T-helper 1 cell treated with Interleukin-12 subunit alpha and Interleukin-12 subunit beta and Interleukin-4 antibody, amounts not matched to agents 30 ng/mL and 1 ng/mL, for 36 hours (primary cell): ENCODE data around the gene RNF26. TPM values are rescaled to one million over a fixed set of nuclear protein-coding genes. Genes with fewer than 3 reads are reported as not detected.

Source experiments
- intact Hi-C: fragments of 100-400 bp; cut with micrococcal nuclease; formaldehyde crosslinking; loops from one replicate; pipeline ENCODE4 v1.15.1; 2024
- total RNA-seq: library from RNA; stranded (reverse); gene quantifications from 2 replicates; pipeline ENCODE4 v1.2.3, GENCODE V29; 2022

Gene RNF26
- 27.2 and 29.9 TPM in 2 replicates for total RNA-seq

GRCh38 chr11:119334174-119334930 lies at the start of gene RNF26:
RNF26 (plus strand) TSS chr11:119334527; CDS start chr11:119335123, 596 bp downstream.
- intact Hi-C loops = loop anchor here (1.0 to 5.0 kb wide), 10 partner anchors 11 to 337 kb away; partner anchors contain the start of genes C2CD2L, CENATAC, HINFP and HYOU1

DNA sequence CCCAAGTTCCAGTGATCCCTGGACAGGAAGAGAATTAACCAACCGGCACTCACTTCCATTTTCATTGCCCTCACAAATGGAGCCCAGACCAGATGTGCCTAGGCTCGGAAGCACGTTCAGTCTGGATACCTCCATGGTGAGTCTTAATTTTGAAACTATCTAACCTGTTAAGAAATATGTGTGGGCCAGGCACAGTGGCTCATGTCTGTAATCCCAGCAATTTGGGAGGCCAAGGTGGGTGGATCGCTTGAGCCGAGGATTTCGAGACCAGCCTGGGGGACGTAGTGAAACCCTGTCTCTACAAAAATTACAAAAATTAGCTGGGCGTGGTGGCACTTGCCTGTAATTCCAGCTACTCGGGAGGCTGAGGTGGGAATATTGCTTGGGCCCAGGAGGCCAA lies 48.9 kb upstream of the RNF26 start:
- intact Hi-C loops = loop anchor here (2.0 kb wide), 1 partner anchor 89 kb away; no protein-coding TSS in a partner anchor

DNA sequence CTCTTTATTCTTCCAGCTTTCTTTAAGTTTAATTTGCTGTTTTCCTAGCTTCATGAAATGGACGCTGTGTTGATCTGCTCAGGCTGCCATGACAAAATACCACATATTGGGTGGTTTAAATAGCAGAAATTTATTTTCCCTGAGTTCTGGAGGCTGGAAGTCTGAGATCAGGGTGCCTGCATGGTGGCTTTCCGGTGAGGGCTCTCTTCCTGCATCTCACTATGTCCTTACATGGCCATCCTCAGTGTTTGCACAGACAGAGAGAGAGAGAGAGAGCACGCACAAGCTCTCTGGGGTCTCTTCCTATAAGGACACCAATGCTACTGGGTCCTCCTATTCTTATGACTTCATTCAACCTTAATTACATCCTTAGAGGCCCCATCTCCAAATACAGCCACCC lies 46.1 kb upstream of the RNF26 start:
- intact Hi-C loops = no loop called here

DNA sequence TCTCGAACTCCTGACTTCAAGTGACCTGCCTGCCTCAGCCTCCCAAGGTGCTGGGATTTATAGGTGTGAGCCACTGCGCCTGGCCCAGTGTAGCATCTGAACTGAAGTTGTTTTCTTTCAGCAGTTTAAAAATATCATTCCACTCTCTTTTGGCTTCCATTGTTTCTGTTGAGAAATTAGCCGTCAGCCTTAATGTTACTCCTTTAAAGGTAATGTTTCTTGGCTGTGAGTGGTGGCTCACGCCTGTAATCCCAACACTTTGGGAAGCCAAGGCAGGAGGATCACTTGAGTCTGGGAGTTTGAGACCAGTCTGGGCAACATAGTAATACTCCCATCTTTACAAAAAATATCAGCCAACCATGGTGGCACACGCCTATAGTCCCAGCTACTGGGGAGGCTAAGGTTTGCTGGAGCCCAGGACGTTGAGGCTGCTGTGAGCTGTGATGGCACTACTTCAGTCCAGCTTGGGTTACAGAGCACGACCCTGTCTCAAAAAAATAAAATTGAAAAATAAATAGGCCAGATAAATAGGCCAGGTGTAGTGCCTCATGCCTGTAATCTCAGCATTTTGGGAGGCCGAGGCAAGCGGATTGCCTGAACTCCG lies 43.3 kb upstream of the RNF26 start:
- intact Hi-C loops = no loop called here

GRCh38 chr11:119293461-119293860 lies 40.9 kb upstream of the RNF26 start:
- intact Hi-C loops = no loop called here

DNA sequence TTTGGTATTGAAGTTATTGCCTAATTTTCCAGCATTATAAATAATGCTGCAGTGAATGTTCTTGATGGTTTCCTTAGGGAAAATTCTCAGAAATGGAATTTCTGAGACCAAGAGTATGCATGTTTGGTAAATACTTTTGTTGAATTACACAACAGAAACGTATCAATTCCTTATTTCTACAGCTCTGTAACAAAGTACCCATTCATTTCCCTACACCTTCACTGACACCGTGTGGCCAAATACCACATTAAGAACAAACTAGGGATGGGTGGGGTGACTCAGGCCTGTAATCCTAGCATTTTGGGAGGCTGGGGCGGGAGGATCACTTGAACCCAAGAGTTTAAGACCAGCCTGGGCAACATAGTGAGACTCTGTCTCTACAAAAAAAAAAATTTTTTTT lies 39.1 kb upstream of the RNF26 start:
- intact Hi-C loops = no loop called here

- intact Hi-C loops = no loop called here
Measured at GRCh38 chr11:119297938-119298337, 36.4 kb upstream of the RNF26 start.

- intact Hi-C loops = no loop called here
Measured at GRCh38 chr11:119298726-119299125, 35.6 kb upstream of the RNF26 start.

DNA sequence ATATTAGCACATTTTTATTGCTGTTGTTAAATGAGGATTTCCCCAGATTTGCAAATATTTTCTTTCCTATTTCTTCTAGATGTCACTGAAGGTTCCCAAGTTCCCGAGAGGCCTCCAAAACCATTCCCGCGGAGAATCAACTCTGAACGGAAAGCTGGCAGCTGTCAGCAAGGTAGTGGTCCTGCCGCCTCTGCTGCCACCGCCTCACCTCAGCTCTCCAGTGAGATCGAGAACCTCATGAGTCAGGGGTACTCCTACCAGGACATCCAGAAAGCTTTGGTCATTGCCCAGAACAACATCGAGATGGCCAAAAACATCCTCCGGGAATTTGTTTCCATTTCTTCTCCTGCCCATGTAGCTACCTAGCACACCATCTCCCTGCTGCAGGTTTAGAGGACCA lies 34.9 kb upstream of the RNF26 start:
- intact Hi-C loops = no loop called here

DNA sequence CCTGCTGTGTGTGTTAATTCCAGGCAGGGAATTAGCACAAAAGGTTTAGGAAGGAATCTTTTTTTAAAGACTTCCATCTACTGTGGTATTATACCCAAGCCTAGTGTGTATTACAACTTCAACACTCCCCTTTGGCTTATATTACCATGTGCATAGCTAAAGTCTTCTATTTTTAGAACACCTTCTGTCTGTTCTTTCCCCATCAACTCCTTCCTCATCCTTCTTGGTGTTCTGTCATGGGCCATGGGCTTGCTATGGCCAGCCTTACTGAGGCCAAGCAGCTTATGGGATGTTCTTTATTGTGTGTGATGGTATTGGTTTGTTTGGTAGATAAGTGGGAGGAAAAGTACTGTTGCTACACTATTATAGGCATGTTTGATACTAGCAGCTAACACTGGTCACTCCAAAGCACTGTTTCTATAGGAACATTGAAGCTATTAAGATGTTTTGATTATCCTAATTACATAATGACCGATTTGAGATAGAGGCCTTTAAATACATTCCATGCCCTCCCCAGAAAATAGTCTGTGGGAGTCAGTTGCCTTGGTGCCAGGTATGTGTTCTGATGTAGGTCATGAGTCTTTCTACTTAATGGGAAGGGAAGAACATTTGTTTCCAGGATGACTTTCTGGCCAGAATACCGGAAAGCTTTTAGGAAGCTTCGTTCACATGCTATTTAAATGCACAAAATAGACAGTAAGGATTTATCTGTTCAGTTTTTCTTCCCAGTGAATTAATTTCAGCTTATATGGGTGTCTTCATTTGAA lies 33.9 kb upstream of the RNF26 start:
- intact Hi-C loops = no loop called here

- intact Hi-C loops = no loop called here
Measured at GRCh38 chr11:119303227-119303718, 31.1 kb upstream of the RNF26 start.

DNA sequence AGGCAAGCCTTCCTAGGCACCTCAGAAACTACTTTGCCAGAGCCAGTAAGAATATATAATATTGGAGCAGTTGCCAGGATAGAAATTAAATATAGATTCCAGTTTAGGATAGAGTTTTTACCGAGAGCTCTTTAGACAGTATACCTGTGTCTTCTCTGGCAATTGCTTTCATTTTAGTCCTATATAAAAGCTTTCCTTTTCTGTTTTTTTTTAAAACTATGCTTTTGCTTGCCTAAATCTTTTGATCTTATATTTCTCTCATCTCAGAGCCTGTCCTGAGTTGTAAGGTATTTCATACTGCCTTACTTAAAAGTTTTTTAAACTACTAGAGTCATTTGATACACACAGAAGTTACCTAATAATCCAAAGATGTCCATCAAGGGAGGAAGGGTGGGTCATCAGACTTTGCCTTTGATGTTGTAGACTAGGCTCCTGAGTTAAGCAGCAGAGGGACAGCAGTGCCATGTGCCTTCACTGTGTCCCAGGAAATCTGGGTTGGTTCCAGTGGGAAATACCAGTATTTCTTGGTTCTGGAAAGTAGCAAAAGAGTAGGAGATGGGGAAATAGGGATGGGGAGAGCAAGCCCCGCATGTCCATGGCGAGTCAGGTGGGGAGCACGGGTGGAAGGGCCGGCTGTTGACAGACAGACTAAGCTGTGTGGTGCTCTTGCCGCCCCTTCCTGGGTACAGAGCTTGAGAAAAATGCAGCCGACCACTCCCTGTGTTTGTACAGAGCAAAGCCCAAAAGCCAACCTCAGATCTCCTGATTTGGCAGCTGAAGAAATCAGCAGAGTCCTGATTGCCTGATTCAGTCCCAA lies 28.6 kb upstream of the RNF26 start:
- intact Hi-C loops = loop anchor here (2.0 kb wide), 1 partner anchor 17 kb away; no protein-coding TSS in a partner anchor

GRCh38 chr11:119306373-119306890 lies 27.9 kb upstream of the RNF26 start:
- intact Hi-C loops = loop anchor here (2.0 kb wide), 1 partner anchor 16 kb away; no protein-coding TSS in a partner anchor

DNA sequence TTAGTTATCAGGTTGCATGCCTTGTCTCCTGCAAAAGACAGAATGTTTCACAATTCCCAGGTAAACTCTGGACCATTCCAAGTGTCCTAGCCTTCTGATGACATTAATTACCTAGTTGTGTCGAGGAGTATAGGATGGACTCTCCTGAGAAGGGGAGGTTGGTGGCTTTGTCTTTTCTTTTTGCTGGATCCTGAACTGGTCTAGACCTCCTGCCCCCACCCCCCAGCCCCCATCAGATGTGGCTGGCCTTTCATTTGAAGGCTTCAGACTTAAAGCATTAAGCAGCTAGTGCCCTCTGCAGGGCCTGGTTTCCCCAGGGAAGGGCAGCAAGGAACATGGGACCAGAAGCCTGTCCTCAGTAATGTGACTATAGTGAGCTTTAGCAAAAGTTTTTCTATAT lies 27.1 kb upstream of the RNF26 start:
- intact Hi-C loops = loop anchor here (2.0 kb wide), 1 partner anchor 16 kb away; no protein-coding TSS in a partner anchor

- intact Hi-C loops = loop anchor here (2.0 kb wide), 1 partner anchor 15 kb away; no protein-coding TSS in a partner anchor
Measured at GRCh38 chr11:119307974-119308373, 26.4 kb upstream of the RNF26 start.

DNA sequence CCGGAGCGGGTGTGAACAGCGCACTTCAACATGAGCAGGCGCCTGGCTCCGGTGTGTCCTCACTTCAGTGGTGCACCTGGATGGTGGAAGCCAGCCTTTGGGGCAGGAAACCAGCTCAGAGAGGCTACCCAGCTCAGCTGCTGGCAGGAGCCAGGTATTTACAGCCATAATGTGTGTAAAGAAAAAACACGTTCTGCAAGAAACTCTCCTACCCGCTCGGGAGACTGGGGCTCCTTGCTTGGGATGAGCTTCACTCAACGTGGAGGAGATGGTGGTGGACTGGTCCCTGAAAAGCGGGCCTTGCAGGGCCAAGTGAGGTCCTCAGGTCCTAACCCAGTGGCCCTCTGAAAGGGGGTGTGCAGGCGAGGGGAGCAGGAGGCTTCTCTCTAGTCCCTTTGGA lies 24.9 kb upstream of the RNF26 start:
- intact Hi-C loops = no loop called here

- intact Hi-C loops = no loop called here
Measured at GRCh38 chr11:119309953-119310681, 24.2 kb upstream of the RNF26 start.

DNA sequence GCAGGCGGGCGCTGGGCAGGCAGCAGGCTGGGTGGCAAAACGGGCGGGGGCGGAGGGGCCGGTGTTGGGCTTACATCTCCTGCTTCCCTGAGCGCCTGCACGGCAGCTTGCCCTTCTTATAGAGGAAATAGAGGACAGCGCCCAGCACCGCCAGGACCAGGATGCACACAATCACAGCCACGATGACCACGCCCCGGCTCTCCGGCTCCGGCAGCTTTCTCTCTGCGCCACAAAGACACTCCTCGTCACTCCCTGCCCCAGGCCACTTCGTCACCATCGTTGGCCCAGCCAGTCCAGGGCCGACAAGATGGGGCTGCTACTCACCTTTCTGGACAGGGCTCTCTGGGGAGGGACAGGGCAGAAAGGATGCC lies 23.7 kb upstream of the RNF26 start:
- intact Hi-C loops = no loop called here

GRCh38 chr11:119314726-119315125 lies 19.6 kb upstream of the RNF26 start:
- intact Hi-C loops = no loop called here
